Glomerular visceral epithelial cell (primary cell): Measurements from ENCODE around the gene EPN2.

Experiments used
- DNase-seq: peaks from one replicate; pipeline ENCODE4 v3.0.0-alpha.2; 2016; ENCODE audit errors: extremely low spot score

EPN2 gene

DNA sequence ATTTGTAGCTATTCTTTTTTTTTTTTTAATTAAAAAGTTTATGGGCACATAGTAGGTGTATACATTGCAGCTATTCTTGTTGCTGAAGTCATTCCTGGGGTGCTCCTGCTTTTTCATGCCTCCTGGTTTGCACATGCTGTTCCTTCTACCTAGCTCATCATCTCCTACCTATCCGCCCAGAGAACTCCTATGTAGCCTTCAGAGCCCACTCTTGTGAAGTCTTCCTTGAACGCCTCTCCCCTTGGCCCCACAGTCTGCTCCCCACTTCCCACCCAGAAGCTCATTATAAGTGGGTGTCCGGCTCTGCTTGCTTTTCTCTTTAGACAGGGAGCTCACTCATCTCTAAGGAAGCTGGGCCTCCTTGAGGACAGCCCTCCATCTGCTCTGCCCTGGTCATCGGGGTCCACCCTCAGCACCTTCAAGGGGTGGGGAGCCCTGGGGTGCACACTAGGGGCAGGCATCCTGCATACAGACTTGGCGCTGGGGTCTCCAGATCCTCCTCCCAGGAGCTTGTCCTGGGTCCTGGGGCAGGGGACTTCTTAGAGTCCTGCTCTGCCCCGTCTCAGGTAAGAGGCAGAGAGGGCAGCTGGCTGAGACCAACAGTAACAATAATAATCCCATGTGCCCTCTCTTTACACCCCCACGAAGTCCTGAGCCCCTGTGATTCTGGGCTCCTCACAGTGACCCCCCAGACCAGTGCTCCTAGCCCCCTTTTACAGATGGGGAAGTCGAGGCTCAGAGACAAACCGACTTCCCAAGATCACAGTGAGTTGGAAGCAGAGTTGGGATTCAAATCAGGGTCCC is 128.9 kb downstream of the EPN2 start:
- DNase-seq, result no peak

- no peak for DNase-seq
These were observed 129.4 kb downstream of the EPN2 start for GRCh38 chr17:19366637-19366972.

DNA sequence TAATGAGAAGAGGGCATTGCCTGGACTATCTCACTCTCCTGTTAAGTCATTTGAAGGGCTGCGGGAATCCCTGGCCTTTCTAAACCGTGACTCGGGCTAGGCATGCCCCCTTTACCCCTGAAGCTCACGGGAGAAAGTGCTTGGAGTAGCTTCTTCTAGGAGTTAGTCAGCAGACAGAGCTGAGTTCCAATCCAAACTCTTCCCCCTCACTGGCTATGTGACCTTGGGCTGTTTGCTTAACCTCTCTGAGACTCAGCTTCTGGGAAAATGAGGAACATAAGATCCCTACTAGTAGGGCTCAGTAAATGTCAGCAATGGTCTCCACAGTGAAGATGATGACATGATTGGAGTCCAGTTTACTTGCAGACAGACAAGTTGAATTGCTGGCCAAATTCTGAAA is 131.1 kb downstream of the EPN2 start:
- DNase-seq, result no peak

DNA sequence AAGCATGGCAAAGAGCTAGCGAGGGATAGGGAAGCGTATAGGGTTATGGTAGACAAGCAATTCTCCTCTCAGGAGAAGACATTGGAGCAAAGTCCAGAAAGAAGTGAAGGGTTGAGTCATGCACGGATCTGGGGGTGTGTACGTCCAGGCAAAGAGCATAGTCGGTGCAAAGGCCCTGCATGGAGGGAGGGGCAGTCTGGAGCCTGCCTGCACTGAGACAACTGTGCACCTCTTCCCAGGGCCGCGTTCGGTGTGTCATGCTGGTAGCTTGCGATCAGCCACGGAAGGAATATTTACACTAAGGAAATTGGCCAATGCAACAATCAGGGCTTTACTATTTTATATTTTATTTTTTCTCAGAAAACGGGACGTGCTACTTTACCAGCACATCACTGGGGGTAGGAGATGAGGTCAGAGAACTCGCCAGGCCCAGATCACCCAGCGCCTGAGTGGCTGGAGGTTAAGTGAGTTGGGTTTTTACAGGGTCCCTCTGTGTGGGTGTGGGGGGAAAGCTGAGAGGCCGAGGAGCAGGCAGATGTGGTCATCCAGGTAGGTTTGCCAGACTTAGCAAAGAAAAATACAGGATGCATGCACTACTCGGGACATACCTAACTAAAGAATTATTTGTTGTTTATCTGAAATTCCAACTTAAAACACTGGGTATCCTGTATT is 132.1 kb downstream of the EPN2 start:
- DNase-seq, result no peak

GRCh38 chr17:19369846-19370492 is 132.8 kb downstream of the EPN2 start:
- no peak for DNase-seq

- DNase-seq, result peak; percentile 63
These were observed 133.4 kb downstream of the EPN2 start for GRCh38 chr17:19370493-19370960.

GRCh38 chr17:19371259-19372010 is 134.3 kb downstream of the EPN2 start:
- no peak for DNase-seq

DNA sequence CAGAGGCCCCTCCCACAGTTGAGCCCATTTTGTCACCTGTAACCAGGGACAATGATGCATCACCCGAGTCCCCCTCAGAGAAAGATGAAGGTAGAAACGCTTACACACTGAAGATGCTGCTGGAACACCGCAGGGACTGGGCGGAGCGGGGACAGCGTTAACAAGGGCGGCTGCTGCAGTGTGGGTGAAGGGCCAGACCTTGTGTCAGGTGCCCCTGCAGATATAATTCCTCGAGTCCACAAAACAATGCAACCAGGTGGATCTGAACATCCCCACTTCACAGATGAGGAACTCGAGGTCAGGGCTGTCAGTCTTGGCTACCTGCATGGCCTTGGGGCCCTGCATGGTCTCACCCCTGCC is 134.8 kb downstream of the EPN2 start:
- no peak for DNase-seq

- DNase-seq, result no peak
These were observed 135.3 kb downstream of the EPN2 start for GRCh38 chr17:19372439-19372838.

GRCh38 chr17:19372866-19373504 is 135.8 kb downstream of the EPN2 start:
- DNase-seq, result no peak

- DNase-seq, result no peak
These were observed 137.0 kb downstream of the EPN2 start for GRCh38 chr17:19374136-19374535.

DNA sequence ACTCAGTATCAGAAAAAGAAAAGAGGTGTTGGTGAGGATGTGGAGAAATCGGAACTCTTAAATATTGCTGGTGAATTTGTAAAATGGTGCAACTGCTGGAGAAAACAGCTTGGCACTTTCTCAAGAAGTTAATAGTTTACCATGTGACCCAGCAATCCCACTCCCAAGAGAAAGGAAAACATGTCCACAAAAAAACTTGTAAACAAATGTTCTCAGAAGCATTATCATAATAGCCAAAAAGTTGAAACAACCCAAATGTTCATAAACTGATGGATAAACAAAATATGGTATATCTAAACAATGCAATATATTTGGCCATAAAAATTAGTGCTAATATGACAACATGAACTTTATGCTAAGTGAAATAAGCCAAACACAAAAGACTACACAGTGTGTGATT is 138.6 kb downstream of the EPN2 start:
- DNase-seq, result no peak

DNA sequence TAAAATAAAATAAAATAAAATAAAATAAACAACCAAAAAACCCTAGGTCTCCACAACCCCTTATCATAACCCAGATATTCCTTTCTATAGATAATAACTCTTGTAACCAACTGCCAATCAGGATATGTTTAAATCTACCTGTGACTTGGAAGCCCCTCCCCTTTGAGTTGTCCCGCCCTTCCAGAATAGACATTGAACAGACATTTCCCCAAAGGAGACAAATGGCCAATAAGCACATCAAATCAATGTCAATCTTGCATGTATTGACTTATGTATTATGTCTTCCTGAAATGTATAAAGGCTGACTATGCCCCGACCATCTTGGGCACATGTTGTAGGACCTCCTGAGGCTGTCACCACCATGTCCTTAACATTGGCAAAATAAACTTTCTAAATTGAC is 139.6 kb downstream of the EPN2 start:
- DNase-seq, result peak; percentile 21

GRCh38 chr17:19377602-19378415 is 140.6 kb downstream of the EPN2 start:
- peak; percentile 99 for DNase-seq

GRCh38 chr17:19378416-19379360 is 141.5 kb downstream of the EPN2 start, which contains the start of gene MAPK7:
TSS of gene MAPK7 (plus strand) at chr17:19378498. CDS start at chr17:19378901, 403 bp downstream.
- DNase-seq, result no peak

- no peak for DNase-seq
These were observed 142.3 kb downstream of the EPN2 start for GRCh38 chr17:19379361-19380065.

DNA sequence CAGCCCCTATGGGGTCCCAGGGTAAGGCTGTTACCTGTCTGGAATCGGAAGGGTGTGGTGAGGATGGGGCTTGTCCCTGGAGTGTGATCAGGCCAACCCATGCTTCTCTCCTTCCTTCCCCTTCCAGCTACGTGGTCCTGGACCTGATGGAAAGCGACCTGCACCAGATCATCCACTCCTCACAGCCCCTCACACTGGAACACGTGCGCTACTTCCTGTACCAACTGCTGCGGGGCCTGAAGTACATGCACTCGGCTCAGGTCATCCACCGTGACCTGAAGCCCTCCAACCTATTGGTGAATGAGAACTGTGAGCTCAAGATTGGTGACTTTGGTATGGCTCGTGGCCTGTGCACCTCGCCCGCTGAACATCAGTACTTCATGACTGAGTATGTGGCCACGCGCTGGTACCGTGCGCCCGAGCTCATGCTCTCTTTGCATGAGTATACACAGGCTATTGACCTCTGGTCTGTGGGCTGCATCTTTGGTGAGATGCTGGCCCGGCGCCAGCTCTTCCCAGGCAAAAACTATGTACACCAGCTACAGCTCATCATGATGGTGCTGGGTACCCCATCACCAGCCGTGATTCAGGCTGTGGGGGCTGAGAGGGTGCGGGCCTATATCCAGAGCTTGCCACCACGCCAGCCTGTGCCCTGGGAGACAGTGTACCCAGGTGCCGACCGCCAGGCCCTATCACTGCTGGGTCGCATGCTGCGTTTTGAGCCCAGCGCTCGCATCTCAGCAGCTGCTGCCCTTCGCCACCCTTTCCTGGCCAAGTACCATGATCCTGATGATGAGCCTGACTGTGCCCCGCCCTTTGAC is 143.5 kb downstream of the EPN2 start:
- DNase-seq, result no peak

- DNase-seq, result no peak
These were observed 144.2 kb downstream of the EPN2 start for GRCh38 chr17:19381361-19381740.
